GM23338 (cell line): ENCODE data around the gene ACSF3. TPM values are rescaled to one million over a fixed set of nuclear protein-coding genes. Genes with fewer than 3 reads are reported as not detected.

ENCODE experiments used
- ATAC-seq: fragments of 200-7000 bp; cut with Tn5 transposase; 3 replicates; pipeline ENCODE4 v1.9.1; 2020
- DNase-seq: peaks from one replicate; pipeline ENCODE4 v3.0.0-alpha.2; 2015; ENCODE audit warnings: low spot score
- H2AFZ ChIP-seq: fragments of 200-600 bp; sonication (generic); 2 replicates; pipeline ENCODE4 v1.8.0; 2016; ENCODE audit warnings: antibody characterized with exemption, mild to moderate bottlenecking, moderate library complexity
- H3F3A ChIP-seq: fragments of 200-600 bp; sonication (generic); replicated peaks from 2 replicates; pipeline ENCODE4 v1.8.0; 2017; ENCODE audit warnings: antibody characterized with exemption, mixed run types, low read depth
- H3K27ac ChIP-seq: fragments of 200-600 bp; sonication (generic); 2 replicates; pipeline ENCODE4 v1.6.1; 2016; ENCODE audit warnings: low read depth
- H3K27me3 ChIP-seq: fragments of 200-600 bp; sonication (generic); 2 replicates; pipeline ENCODE4 v1.8.0; 2016; ENCODE audit warnings: mild to moderate bottlenecking, mixed run types, moderate library complexity; ENCODE audit not compliant: insufficient read depth
- H3K36me3 ChIP-seq: fragments of 200-600 bp; sonication (generic); 2 replicates; pipeline ENCODE4 v1.8.0; 2016; ENCODE audit warnings: mild to moderate bottlenecking; ENCODE audit not compliant: insufficient read depth
- H3K4me1 ChIP-seq: fragments of 200-600 bp; sonication (generic); 2 replicates; pipeline ENCODE4 v1.8.0; 2016; ENCODE audit warnings: mild to moderate bottlenecking, moderate library complexity; ENCODE audit not compliant: insufficient read depth
- H3K4me2 ChIP-seq: fragments of 200-600 bp; sonication (generic); 2 replicates; pipeline ENCODE4 v1.7.1; 2017; ENCODE audit warnings: mixed run types
- H3K4me3 ChIP-seq: fragments of 200-600 bp; sonication (generic); 2 replicates; pipeline ENCODE4 v1.6.1; 2016; ENCODE audit warnings: mixed run types
- H3K79me2 ChIP-seq: fragments of 200-600 bp; sonication (generic); replicated peaks from 2 replicates; pipeline ENCODE4 v1.8.0; 2017; ENCODE audit warnings: mild to moderate bottlenecking; ENCODE audit not compliant: insufficient read depth
- H3K9me2 ChIP-seq: fragments of 200-600 bp; sonication (generic); 2 replicates; pipeline ENCODE4 v1.8.0; 2017; ENCODE audit not compliant: insufficient read depth
- H4K20me1 ChIP-seq: fragments of 200-600 bp; sonication (generic); replicated peaks from 2 replicates; pipeline ENCODE4 v1.8.0; 2017; ENCODE audit warnings: mild to moderate bottlenecking; ENCODE audit not compliant: insufficient read depth
- H3K27ac Mint-ChIP-seq: 2 replicates; pipeline ENCODE4 v1.8.0; 2020; ENCODE audit warnings: inconsistent platforms, mild to moderate bottlenecking, moderate library complexity, mixed read lengths
- H3K27me3 Mint-ChIP-seq: 3 replicates; pipeline ENCODE4 v1.8.0; 2022; ENCODE audit warnings: low read depth, mild to moderate bottlenecking, moderate library complexity, mixed read lengths, inconsistent platforms; ENCODE audit not compliant: insufficient read depth, poor library complexity
- H3K36me3 Mint-ChIP-seq: 3 replicates; pipeline ENCODE4 v1.8.0; 2021; ENCODE audit warnings: low read depth, mild to moderate bottlenecking, inconsistent platforms, moderate library complexity, mixed read lengths
- H3K4me1 Mint-ChIP-seq: 3 replicates; pipeline ENCODE4 v1.8.0; 2020; ENCODE audit warnings: mild to moderate bottlenecking, inconsistent platforms, mixed read lengths
- H3K4me3 Mint-ChIP-seq: 3 replicates; pipeline ENCODE4 v1.8.0; 2021; ENCODE audit warnings: moderate library complexity, mild to moderate bottlenecking, inconsistent platforms, mixed read lengths
- H3K9me3 Mint-ChIP-seq: 3 replicates; pipeline ENCODE4 v1.8.0; 2020; ENCODE audit warnings: moderate library complexity, mild to moderate bottlenecking, inconsistent platforms, mixed read lengths
- CREB1 ChIP-seq: fragments of 250-450 bp; sonication (Bioruptor Pico); IDR thresholded peaks from 2 replicates; pipeline ENCODE4 v1.5.0; 2020; ENCODE audit warnings: low read depth, mild to moderate bottlenecking, moderate library complexity
- CTCF ChIP-seq, 2 experiments: fragments of 200-600 bp in 1 of 2; sonication (generic) in 1 of 2; conservative IDR thresholded peaks; 2 replicates each; pipeline versions ENCODE4 v1.5.1 to v1.6.1; 2016 to 2017; ENCODE audit warnings: antibody characterized with exemption in 2 of 2, low read depth in 2 of 2, mild to moderate bottlenecking in 2 of 2, moderate library complexity in 1 of 2
- EZH2 ChIP-seq: fragments of 200-600 bp; sonication (generic); IDR thresholded peaks from one replicate; pipeline ENCODE4 v1.8.0; 2017; ENCODE audit warnings: antibody characterized with exemption, mild to moderate bottlenecking, low read depth; ENCODE audit not compliant: unreplicated experiment
- EZH2phosphoT487 ChIP-seq: fragments of 200-600 bp; sonication (generic); IDR thresholded peaks from one replicate; pipeline ENCODE4 v1.8.1; 2018; ENCODE audit warnings: antibody characterized with exemption; ENCODE audit not compliant: unreplicated experiment
- POLR2AphosphoS5 ChIP-seq: IDR thresholded peaks from 2 replicates; pipeline ENCODE4 v1.6.1; 2016; ENCODE audit warnings: antibody characterized with exemption, low read depth
- REST ChIP-seq: IDR thresholded peaks from one replicate; pipeline ENCODE4 v1.6.1; 2018; ENCODE audit warnings: antibody characterized with exemption; ENCODE audit not compliant: unreplicated experiment
- STAT1 ChIP-seq: IDR thresholded peaks from one replicate; pipeline ENCODE4 v1.6.1; 2016; ENCODE audit warnings: antibody characterized with exemption; ENCODE audit not compliant: unreplicated experiment
- ZNF331 ChIP-seq: fragments of 250-450 bp; sonication (Bioruptor Pico); IDR thresholded peaks from 2 replicates; pipeline ENCODE4 v1.5.0; 2020; ENCODE audit warnings: low read depth, mild to moderate bottlenecking, moderate library complexity
- polyA plus RNA-seq: library from polyadenylated mRNA; unstranded; fragments of >200 nt; fragmentation: Nextera tagmentation; extraction: Ambion mirVana; gene quantifications from 2 replicates; pipeline ENCODE4 v1.2.1, GENCODE V29; 2016
- total RNA-seq: library from RNA; depleted of rRNA; stranded (reverse); fragments of >200 nt; shearing (Covaris generic); gene quantifications from 2 replicates; pipeline ENCODE4 v1.2.3, GENCODE V29; 2014

ACSF3 gene
- total and polyA plus RNA-seq, 2 experiments from 2014 or later: 12.8 to 23.1 TPM

DNA sequence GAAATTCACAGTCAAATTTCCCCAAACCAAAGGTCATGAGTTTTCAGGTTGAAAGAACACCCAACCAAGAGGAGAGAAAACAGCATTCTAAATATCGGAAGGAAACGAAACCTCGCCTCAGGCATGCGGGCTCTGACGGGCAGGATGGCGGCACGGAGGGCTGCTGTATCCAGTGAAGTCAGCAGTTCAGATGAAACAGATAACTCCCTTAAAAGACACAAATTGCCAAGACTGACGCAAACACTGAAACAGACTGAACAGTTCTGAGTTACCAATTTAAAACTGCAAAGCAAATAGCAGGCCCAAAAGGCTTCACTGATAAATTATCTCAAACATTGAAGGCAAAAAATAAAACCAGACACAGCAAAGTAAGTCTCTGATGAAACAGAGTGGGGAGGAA lies 57.3 kb downstream of the ACSF3 start (continued):
- TF ChIP-seq REST: no peak
- no peak for TF ChIP-seq POLR2AphosphoS5
- no peak for TF ChIP-seq ZNF331 (CRISPR knock-in tag)

GRCh38 chr16:89152831-89153700 lies 59.4 kb downstream of the ACSF3 start:
- no peak overlapping the region for H3K27ac Mint-ChIP-seq
- H3F3A ChIP-seq: peaks cover 8% of the 10 kb centered on the region
- ATAC-seq (peak; percentile 37), DNase-seq (no peak)
- H3K27me3 ChIP-seq: no peaks in the 10 kb centered on the region
- H3K9me3 Mint-ChIP-seq: peaks cover 32% of the 10 kb centered on the region
- H3K27me3 Mint-ChIP-seq: peaks cover 23% of the 10 kb centered on the region
- H3K4me3 ChIP-seq: no peak overlapping the region
- no peaks in the 10 kb centered on the region for H4K20me1 ChIP-seq
- no peak overlapping the region for H3K27ac ChIP-seq
- H3K4me1 ChIP-seq: no peaks in the 10 kb centered on the region
- no peak for TF ChIP-seq CREB1
- no peak for TF ChIP-seq STAT1
- TF ChIP-seq CTCF (conservative IDR thresholded peaks at IDR 0.05; ENCODE audit: low read depth in 2 of 2): no peak
- no peak for TF ChIP-seq REST
- no peak for TF ChIP-seq EZH2
- TF ChIP-seq EZH2phosphoT487: no peak
- peaks cover under 1% of the 10 kb centered on the region; the same call in 1 of the 2 replicates for H3K9me2 ChIP-seq
- H2AFZ ChIP-seq: no peak overlapping the region
- H3K36me3 Mint-ChIP-seq: peaks cover 45% of the 10 kb centered on the region
- H3K4me2 ChIP-seq: no peak overlapping the region
- H3K36me3 ChIP-seq: peaks cover 5% of the 10 kb centered on the region; the same call in 1 of the 2 replicates
- H3K4me3 Mint-ChIP-seq: peak overlapping the region; percentile 19; the same call in 1 of the 3 replicates
- H3K79me2 ChIP-seq: no peaks in the 10 kb centered on the region
- peaks cover 2% of the 10 kb centered on the region; the same call in 1 of the 3 replicates for H3K4me1 Mint-ChIP-seq
